GM12878 (cell line): Measurements from ENCODE around the gene CD151.

Source experiments
- CHD2 ChIP-seq: IDR thresholded peaks from 2 replicates; pipeline ENCODE4 v1.6.1; 2011; ENCODE audit warnings: low read depth, low read length, improper control_type of control experiment, borderline replicate concordance
- JUNB ChIP-seq: IDR thresholded peaks from 2 replicates; pipeline ENCODE4 v1.6.1; 2016; ENCODE audit warnings: antibody characterized with exemption, mild to moderate bottlenecking
- POLR2A ChIP-seq: IDR thresholded peaks from 2 replicates; pipeline ENCODE4 v1.6.1; 2011; ENCODE audit warnings: low read depth, mild to moderate bottlenecking, low read length
- RFX5 ChIP-seq: IDR thresholded peaks from 2 replicates; pipeline ENCODE4 v1.6.1; 2011; ENCODE audit warnings: low read depth, low read length, improper control_type of control experiment
- SPI1 ChIP-seq: IDR thresholded peaks from 2 replicates; pipeline ENCODE4 v1.6.1; 2011; ENCODE audit warnings: low read depth, mild to moderate bottlenecking, low read length, moderate library complexity, borderline replicate concordance; ENCODE audit not compliant: insufficient read depth
- TBL1XR1 ChIP-seq: IDR thresholded peaks from 2 replicates; pipeline ENCODE4 v1.6.1; 2012; ENCODE audit warnings: low read depth, low read length, improper control_type of control experiment
- ZNF384 ChIP-seq: IDR thresholded peaks from 2 replicates; pipeline ENCODE4 v1.6.1; 2012; ENCODE audit warnings: low read depth, mild to moderate bottlenecking, low read length, improper control_type of control experiment, borderline replicate concordance
- TF ChIP-seq, protein P1 (sequence below), 3 experiments: IDR thresholded peaks in 2 of 3; conservative IDR thresholded peaks in 1 of 3; 2 replicates each; pipeline ENCODE4 v1.5.1; 2011; ENCODE audit warnings: low read depth in 3 of 3, low read length in 3 of 3, mild to moderate bottlenecking in 3 of 3, control low read depth in 2 of 3, moderate library complexity in 2 of 3, inconsistent platforms in 1 of 3, mixed read lengths in 1 of 3; ENCODE audit not compliant: control insufficient read depth in 2 of 3, insufficient read depth in 1 of 3; ENCODE audit errors: extremely low read depth in 1 of 3

DNA sequence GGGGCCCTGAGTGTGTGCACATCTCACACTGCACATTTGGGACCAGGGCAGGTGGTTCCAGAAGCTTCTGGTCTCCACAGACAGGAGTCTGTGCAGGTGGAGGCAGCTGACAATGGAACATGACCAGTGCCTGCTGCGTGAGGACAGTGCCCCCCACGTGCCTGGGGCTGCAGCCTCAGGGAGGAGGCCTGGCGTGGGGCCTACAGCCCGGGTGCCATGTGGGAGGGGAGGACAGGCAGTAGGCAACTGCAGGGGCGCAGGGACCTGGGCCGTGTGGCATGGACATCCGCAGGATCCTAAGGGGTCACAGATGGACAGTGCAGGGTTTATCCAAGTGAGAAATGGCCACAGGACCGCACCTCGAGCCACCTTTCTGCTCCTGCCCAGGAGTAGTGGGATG lies 38.7 kb downstream of the CD151 start:
- no peak for TF ChIP-seq CHD2
- TF ChIP-seq RFX5, result no peak
- TF ChIP-seq, protein P1, sequence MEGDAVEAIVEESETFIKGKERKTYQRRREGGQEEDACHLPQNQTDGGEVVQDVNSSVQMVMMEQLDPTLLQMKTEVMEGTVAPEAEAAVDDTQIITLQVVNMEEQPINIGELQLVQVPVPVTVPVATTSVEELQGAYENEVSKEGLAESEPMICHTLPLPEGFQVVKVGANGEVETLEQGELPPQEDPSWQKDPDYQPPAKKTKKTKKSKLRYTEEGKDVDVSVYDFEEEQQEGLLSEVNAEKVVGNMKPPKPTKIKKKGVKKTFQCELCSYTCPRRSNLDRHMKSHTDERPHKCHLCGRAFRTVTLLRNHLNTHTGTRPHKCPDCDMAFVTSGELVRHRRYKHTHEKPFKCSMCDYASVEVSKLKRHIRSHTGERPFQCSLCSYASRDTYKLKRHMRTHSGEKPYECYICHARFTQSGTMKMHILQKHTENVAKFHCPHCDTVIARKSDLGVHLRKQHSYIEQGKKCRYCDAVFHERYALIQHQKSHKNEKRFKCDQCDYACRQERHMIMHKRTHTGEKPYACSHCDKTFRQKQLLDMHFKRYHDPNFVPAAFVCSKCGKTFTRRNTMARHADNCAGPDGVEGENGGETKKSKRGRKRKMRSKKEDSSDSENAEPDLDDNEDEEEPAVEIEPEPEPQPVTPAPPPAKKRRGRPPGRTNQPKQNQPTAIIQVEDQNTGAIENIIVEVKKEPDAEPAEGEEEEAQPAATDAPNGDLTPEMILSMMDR (IDR thresholded peaks at IDR 0.05 in 2 of 3, conservative IDR thresholded peaks at IDR 0.05 in 1 of 3; ENCODE audit: control insufficient read depth in 2 of 3, extremely low read depth in 1 of 3, insufficient read depth in 1 of 3, low read depth in 3 of 3, low read length in 3 of 3), result no peak
- TF ChIP-seq JUNB, result no peak
- no peak for TF ChIP-seq SPI1
- TF ChIP-seq TBL1XR1, result no peak
- TF ChIP-seq ZNF384, result no peak
- no peak for TF ChIP-seq POLR2A
